LNCaP clone FGC (cell line): Measurements from ENCODE around the gene SMIM34.
"Not testable (repeated sequence)": the region's sequence is repeated elsewhere in the genome, so short reads cannot be mapped to it uniquely, and the experiment has no call there.

ENCODE experiments used
- DNase-seq: peaks from one replicate; pipeline ENCODE4 v3.0.0-alpha.2; 2011; ENCODE audit warnings: low read depth
- H3K4me3 ChIP-seq: 2 replicates; pipeline ENCODE4 v1.5.1; 2011; ENCODE audit warnings: mild to moderate bottlenecking, low read depth, low read length, control low read depth

SMIM34 gene, protein sequence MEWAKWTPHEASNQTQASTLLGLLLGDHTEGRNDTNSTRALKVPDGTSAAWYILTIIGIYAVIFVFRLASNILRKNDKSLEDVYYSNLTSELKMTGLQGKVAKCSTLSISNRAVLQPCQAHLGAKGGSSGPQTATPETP

DNA sequence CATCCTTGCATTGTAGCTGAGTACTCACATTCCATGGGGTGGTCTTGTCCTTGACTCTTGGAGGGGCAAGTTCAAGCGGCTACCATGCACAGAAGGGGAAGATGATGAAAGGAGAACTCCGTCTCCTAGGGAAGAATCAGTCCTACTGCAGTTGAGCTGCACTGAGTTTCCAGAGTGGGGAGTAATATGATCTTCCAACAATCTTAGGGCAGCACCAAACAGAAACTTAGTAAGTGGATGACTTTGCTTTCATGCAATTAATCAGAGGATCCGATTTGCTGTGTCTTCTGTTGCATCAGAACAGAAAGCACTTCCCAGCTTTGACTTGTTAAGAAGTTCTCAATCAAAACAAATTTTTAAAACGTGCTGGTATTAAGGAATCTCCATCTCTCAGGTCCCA is at the start of gene SMIM34:
Gene SMIM34, minus strand, starts transcription at position 147 of the 400 bp plus-strand sequence. Its CDS starts 112 bp downstream, at position 35.
- DNase-seq, H3K4me3 ChIP-seq: not testable (repeated sequence)

DNA sequence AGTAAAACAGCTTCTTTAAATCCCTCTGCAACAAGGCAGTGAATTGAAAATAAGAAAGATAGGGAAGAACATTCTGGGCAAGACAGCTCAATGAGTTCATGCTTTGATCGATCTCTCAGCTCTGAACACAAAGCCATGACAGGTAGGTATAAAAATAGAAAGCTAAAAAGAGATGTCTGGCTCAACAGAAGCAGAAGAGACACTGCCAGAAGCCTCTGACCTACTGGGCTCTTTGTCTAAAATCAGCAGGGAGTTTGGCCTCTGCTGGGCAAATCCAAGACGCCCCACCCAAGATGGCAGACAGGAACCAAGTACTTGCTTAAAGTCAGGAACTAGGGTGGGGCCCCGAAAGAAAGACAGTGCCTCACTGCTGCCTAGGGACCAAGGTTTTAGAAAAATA is 43.6 kb upstream of the SMIM34 start:
- not testable (repeated sequence) for H3K4me3 ChIP-seq

DNA sequence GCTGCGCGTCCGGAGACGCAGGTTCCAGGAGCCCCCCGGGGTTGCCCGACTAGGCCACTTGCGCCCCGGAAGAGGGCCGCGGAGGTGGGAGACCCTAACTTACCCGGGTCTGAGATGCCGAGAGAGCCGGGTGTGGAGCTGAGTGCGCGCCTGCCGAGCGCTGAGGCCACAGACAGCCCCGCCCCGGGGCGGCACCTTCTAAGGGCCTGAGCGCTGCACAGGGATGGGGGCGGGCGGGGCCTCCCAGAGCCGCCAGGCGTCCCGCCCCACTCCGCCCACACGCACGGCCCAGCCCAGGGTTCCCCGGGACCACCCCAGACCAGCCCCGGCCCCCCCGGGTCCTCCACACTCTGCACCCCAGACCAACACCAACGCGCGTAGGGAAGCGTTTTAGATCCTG is 35.7 kb upstream of the SMIM34 start:
- not testable (repeated sequence) for DNase-seq, H3K4me3 ChIP-seq

More for the DNA sequence above, 43.6 kb upstream of the SMIM34 start:
- DNase-seq: not testable (repeated sequence)

DNA sequence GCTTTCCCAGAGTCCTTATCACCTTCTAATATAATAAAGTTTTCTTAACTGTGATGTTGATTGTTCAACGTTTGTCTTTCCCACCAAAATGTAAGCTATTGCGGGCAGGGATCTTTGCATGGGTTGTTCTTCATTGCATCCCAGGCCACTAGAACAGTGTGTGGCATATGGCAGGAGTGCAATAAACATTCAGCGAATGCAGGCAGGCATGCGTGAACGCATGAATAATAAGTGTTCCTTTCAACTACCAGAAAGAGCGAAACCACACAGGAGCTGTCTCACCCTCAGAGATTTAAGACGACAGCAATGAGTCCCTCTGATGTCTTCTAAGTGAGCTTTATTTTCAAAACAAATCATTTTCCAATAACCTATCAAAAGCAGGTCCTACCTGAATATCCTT is 34.5 kb upstream of the SMIM34 start:
- DNase-seq: not testable (repeated sequence)

DNA sequence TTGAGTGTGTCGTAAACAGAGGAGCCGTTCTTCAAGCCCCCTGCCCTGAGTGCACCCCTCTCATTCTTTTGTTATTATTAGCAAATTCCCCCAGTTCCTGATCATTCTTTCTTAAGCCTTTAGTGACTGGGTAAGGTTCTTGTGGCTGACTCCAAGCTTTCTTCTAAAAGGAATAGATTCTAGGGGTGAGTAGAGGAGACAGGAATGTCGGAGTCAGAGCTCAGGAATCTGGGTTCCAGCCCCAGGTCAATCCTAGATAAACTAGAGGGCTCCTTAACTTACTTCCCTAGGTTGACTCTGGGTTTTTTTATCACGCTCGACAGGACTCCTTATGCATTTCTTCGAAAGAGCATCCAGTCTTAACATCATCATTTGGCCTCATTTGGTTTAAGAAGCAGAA is 32.4 kb upstream of the SMIM34 start:
- not testable (repeated sequence) for DNase-seq, H3K4me3 ChIP-seq

More for the DNA sequence above, 34.5 kb upstream of the SMIM34 start:
- not testable (repeated sequence) for H3K4me3 ChIP-seq

DNA sequence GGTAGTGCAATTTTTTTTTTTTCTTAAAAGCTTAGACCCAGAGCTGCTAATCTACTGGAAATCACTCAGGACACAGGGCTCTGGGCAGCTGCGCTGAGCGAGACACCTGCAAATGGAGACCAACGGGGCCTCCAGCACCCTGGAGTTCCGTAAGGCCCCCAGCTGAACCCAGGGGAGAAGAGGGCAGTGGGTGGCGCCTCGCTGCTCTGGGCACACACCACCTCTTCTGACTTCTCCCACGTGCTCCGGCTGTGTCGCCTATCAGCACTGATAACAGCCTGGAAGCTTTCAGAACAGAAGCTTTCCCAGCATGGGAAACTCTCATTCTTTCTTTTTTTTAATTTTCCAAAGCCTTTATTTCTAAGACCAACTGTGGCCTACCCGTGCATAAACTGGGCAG is 31.9 kb upstream of the SMIM34 start:
- not testable (repeated sequence) for H3K4me3 ChIP-seq, DNase-seq

DNA sequence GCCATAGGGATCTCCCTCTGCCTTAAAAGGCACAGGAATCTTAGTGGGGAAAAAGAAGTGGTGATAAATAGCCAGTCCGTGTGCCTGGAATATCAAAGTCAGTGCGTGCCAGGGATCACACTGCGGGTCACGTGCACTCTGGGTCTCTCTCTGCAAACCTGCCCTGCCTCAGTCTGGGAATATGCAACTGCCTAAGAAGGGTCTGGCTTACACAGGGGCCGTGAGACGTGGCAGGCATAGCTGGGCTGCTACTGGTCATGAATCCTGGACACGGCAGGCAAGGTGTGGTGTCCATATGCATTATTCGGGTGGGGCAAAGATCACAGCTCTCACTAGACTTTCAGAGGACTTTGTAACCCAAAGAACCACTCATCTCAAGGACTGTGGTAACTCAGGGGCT is 23.3 kb upstream of the SMIM34 start:
- DNase-seq: not testable (repeated sequence)

DNA sequence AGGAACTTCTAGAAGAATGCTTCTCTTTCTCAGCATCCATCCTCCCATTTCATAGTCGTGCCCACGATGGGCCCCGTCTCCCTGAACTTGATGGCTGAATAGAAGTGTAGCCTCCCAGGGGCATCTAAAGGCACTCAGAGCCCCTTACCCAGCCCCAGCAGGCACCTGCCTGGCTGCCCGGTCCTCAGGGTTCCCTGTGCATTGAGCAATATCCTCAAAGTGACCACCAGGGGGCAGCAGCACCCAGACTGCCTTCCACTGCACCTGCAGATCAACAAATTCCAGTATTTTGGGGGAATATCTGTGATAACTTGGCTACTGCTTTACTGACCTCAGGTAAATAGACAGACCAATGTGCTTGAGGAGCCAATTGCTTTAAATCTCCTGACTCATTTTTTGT is 19.7 kb upstream of the SMIM34 start:
- DNase-seq, H3K4me3 ChIP-seq: not testable (repeated sequence)

More for the DNA sequence above, 23.3 kb upstream of the SMIM34 start:
- not testable (repeated sequence) for H3K4me3 ChIP-seq

DNA sequence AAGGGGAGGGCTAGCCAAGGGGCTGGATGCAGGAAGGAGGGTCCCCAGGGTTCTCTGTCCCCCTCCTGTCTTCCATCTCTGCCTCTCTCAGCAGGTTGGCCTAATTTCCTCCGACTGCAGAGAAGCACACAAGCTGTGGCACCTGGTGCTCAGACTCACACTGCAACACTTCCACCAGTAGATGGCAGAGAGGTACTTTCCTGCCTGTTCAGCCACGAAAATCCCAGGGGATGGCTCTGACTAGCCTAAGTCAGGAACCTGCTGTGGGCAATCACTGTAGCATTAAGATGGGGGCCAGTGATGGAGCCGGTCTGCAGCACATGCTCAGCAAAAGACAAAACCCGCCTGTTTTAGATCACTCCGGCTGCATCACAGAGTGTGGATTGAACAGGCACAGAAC is 6.0 kb upstream of the SMIM34 start:
- not testable (repeated sequence) for DNase-seq, H3K4me3 ChIP-seq

DNA sequence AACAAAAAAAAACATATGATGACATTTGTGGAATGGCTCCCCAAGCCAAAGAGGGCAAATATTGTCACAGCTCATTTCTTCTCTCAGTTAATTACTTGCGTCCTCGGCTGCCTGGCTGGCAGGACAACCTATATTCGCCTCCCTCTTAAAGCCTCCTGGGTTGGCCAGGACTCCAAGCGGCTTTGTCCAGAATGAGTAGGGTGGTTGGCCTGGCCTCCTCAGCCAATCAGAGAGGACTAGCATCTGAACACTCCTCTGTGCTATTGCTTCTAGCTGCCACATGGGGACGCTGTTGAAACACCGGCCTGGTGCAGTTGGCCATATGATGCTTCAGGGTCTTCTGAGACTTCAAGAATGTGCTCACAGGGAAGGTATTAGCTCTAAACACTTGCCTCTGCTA is 4.7 kb upstream of the SMIM34 start:
- not testable (repeated sequence) for H3K4me3 ChIP-seq, DNase-seq

DNA sequence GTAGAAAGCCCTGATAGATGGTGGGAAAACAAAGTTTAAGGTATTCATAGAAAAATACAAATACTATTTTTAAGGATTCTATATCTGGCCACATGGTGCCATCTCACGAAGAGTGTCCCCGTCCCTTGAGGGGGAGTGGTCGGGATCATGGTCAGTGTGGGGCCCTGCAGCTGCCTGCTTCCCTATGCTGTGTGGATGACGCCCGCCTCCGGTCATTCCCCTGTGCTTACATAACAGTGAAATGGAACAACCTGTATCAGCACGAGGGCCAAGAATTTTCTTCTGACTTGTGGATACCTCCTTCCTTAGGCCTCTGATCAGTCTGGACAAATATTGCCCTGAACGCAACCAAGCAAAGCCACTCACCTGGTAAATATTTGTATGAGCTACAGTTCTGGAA is 3.6 kb upstream of the SMIM34 start:
- H3K4me3 ChIP-seq, DNase-seq: not testable (repeated sequence)

DNA sequence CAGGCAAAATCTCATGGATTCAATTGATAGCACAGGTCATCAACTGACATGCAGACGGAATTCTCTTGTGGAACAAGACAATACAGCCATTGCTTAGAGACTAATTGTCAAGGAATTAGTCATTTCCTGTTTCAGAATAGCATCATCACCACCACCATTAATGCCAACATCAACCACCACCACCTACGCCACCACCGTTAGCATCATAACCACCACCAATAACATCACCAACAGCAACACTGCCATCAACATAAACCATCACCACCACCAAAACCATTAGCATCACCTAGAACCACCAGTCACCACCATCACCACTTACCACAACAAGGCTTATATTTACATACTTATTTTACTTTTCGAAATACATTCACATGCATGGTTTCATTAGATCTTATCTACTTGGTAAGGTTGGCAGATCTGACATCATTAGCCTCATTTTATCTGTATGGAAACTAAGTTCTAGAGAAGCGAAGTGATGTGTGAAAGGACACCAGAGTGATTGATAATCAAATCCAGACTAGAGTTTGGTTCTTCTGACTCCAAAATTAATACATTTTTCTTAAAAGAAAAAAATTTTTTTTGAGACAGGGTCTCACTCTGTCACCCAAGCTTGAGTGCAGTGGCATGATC is 6.2 kb downstream of the SMIM34 start:
- not testable (repeated sequence) for H3K4me3 ChIP-seq, DNase-seq

DNA sequence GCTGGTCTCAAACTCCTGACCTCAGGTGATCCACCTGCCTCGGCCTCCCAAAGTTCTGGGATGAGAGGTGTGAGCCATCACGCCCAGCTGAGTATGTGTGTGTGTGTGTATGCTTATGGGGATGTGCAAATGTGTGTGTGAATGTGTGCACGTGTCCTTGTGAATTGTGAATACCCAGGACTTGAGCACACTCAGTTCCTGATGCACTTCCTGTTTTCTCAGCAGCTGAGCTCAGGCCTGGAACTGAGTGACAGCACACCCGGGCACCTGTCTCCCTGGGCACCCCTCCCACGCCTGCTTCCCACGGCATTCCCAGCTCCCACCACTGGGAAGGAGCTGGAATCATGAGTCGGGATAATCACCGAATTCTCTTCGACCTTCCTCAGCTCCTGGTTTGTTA is 16.5 kb downstream of the SMIM34 start:
- DNase-seq, H3K4me3 ChIP-seq: not testable (repeated sequence)

DNA sequence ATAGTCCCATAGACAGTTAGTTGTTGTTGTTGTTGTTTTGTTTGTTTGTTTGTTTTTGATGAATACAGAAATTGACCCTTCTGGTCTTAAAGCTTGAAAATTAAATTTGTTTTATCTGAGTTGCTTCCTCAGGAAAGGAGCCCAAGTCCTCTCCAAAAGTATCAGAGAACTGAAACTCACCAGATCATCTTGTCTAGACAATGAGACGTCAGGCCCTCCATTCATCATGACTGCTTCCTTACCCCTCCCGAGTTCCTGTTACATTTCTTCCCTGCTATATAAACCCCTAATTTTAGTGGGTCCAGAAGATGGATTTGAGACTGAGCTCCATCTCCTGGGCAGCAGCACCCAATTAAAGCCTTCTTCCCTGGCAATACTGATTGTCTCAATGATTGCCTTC is 17.1 kb downstream of the SMIM34 start:
- not testable (repeated sequence) for H3K4me3 ChIP-seq

DNA sequence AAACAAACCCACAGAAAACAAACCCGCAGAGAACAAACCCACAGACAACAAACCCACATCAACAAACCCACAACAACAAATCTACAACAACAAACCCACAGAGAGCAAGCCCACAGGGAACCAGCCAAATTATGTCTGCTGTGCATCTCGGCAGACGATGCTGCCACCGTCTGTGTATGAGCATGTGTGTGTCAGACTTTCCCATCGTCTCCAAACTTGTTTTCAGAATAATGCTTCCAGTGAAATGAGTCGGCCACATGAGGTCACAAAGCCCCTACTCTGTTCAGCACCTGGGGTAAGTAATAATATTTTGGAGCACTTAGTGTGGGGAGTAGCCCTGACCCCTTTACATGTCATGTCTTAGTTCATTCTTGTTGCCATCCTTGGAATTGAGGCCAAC is 17.6 kb downstream of the SMIM34 start:
- DNase-seq, H3K4me3 ChIP-seq: not testable (repeated sequence)

More for the DNA sequence above, 17.1 kb downstream of the SMIM34 start:
- not testable (repeated sequence) for DNase-seq

DNA sequence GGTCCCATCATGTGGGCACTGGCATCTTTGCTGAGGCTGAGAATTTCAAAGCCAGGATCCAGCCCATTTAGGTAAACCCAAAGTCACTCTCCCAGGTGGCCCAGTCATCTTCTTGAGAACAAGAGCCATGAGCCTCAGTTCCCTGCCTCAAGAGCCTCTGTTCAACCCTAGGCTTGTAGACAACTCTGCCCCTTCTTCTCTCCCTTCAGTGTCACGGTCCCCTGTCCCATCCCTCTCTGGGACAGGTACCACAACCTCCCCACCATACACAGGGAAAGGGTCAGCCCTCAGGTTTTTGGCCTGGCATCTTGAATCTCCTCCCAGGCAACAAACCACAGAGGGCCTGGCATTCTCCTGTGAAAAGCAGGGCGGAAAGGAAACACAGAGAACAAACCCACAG is 18.1 kb downstream of the SMIM34 start:
- H3K4me3 ChIP-seq, DNase-seq: not testable (repeated sequence)

DNA sequence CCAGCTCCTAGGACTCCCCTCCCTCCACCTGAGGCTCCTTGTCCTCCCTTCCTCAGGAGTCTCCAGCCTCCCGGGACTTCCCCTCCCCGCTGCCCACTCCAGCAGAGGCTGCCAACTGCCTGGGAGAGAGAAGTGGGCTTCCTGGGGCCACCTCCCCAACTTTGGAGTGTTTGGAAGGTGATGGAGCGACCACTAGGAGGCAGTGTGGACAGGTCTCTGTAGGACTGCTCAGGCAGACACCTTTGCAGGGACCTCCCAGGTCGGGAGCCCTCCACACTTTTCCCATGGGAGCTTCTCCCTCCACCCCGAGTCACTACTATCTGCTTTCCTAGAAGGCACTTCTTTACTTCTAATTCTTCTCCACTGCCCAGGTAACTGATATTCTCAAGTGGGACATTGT is 19.0 kb downstream of the SMIM34 start:
- not testable (repeated sequence) for DNase-seq, H3K4me3 ChIP-seq

DNA sequence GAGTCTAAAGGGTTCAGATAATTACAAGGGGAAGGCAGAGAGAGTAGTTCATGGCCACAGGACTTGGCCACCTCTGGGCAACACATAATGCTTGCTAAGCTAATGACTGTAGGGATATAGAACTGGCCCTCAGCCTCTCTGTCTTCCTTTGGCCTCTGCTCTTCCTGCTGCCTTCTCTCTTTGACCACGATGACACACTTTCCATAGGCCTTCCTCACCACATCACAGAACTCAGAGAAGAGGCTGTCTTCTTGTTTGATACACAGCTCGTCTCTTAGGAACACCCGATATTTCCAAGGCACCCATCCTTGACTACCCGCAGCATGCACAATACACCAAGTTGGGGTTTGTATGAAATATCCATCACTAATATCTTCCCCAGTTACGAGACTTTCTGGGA is 23.2 kb downstream of the SMIM34 start:
- DNase-seq, H3K4me3 ChIP-seq: not testable (repeated sequence)

DNA sequence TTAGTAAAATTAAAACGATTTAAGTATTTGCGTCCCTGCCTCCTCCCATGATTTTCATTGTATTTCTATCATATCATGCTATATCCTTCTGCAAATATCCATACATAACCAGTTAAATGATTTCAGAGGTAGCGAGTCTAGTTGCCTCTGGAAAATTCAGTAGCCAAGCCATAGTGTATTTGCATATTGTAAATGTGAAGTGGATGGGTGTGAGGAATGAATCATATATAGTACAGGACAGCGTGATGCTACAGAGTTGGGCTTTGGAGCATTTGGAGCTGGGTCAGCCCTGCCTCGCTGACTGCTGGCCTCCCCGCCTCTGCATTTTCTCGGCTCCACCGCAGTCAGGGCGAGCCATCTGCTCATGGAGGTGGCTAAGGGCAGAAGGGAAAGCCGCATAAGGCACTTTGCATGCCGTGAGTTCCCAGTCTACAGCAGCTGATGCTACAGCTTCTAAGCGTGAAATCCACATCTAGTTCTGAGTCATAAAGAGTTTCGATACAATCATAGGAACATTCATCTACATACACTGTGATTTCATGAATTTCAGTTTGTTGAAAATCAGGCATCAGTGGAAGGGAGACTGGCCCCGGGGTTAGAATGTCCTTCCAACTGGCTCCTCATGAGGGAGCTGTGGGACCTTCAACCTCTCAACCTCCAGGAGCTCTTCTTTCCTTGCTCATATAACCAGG is 39.9 kb downstream of the SMIM34 start:
- DNase-seq, H3K4me3 ChIP-seq: not testable (repeated sequence)

DNA sequence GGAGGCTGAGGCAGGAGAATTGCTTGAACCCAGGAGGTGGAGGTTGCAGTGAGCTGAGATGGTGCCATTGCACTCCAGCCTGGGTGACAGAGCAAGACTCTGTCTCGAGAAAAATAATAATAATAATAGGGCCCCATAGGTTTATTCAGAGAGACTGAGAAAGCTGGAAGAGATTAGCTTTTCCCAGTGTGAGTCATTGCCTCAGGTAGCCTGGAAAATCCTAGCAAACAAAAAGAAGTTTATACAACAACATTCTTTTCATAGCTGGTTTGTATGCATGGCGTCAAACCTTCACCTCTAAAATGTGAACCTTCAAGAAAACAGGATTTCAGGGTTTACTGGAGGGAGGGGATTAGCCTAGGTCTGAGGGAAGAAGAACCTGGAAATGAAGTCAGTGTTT is 40.6 kb downstream of the SMIM34 start:
- H3K4me3 ChIP-seq, DNase-seq: not testable (repeated sequence)
